HFF-Myc (cell line): ENCODE results near the gene NPM3.

Source experiments
- DNase-seq: peaks from one replicate; pipeline ENCODE4 v3.0.0-alpha.2; 2011; ENCODE audit warnings: low read depth; ENCODE audit errors: extremely low read depth
- H3K4me3 ChIP-seq: replicated peaks from 2 replicates; pipeline ENCODE4 v1.5.1; 2011; ENCODE audit warnings: low read depth, mild to moderate bottlenecking, control low read depth, low read length
- TF ChIP-seq, protein P1 (sequence below): IDR thresholded peaks from 2 replicates; pipeline ENCODE4 v1.5.1; 2012; ENCODE audit warnings: mild to moderate bottlenecking, low read depth, low read length, control low read depth; ENCODE audit errors: missing control alignments

NPM3 gene

DNA sequence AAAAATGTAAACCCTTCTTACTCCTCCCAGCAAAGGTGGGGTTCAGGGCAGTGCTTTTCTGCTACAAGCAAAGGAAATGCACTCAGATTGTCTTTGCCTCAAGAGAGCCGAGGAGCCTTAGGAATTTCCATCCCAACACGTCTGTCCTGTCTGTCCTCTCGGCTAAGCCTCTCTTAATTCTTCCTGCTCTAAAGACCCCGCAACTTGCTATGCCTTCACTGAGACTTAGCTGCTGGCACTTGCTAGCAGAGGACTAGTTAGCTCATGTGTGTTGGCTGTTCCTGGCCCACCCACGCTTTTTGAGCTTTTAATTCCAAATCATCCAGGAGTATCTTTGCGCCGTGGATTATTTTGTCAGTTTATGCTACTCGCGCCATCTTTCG lies 481 bp upstream of the NPM3 start:
- TF ChIP-seq, protein P1, sequence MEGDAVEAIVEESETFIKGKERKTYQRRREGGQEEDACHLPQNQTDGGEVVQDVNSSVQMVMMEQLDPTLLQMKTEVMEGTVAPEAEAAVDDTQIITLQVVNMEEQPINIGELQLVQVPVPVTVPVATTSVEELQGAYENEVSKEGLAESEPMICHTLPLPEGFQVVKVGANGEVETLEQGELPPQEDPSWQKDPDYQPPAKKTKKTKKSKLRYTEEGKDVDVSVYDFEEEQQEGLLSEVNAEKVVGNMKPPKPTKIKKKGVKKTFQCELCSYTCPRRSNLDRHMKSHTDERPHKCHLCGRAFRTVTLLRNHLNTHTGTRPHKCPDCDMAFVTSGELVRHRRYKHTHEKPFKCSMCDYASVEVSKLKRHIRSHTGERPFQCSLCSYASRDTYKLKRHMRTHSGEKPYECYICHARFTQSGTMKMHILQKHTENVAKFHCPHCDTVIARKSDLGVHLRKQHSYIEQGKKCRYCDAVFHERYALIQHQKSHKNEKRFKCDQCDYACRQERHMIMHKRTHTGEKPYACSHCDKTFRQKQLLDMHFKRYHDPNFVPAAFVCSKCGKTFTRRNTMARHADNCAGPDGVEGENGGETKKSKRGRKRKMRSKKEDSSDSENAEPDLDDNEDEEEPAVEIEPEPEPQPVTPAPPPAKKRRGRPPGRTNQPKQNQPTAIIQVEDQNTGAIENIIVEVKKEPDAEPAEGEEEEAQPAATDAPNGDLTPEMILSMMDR: no peak
- no peak for DNase-seq
- peak overlapping the region; percentile 91 for H3K4me3 ChIP-seq

DNA sequence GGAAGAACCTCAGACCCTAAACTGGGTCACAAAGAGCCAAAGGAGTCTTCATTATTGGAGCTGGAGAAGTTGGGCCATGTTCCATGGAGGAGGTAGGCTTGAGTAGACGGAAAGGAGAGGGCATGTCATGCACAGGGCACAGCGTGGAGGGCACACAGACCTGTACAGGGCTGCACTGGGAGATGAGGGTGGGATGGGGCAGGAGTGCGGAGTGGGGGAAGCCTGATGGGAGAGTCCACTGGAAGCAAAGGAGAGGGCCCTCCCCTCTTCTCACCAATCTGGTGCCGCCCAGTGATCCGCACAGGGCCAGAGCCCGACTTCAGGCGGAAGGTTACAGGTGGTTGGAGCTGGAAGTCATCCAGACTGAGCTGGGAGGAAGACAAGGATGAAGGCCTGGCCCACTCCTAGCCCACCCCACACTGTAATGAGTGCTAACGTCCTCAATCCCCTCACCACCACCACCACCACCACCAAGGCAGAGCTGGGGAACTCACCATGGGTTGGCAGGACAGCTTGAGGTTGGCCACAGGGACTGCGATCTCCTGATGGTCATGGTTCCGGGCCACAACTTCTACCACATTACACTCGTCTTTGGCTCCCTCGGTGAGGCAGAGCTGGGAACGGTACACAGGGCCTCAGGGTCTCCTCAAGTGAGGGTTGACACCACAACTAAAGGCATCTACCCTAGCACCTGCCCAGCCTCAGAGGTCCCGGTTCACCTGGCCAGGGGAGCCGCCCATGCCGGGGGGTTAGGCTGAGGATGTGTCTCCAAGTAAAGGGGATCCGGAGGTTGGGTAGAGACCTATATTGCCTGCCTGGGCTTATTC lies 1.0 kb downstream of the NPM3 start:
- TF ChIP-seq, protein P1: no peak
- DNase-seq: no peak
- H3K4me3 ChIP-seq: peak overlapping the region; percentile 91

DNA sequence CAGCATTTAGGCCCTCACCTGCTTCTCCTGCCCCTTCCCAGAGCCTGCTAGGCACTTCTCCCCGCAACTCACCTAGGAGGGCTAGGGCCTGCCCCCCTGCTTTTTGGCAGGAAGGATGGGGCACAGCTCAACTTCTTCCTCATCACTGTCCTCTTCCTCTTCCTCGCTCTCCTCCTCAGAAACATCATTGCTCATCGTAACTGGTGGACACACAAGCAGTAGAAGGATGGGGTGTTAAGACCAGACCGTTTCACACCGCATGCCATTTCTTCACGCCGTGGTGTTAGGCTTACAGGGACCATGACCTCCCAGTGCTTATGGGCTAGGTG lies 1.6 kb downstream of the NPM3 start:
- no peak for DNase-seq
- H3K4me3 ChIP-seq: peak overlapping the region; percentile 91
- TF ChIP-seq, protein P1: no peak

DNA sequence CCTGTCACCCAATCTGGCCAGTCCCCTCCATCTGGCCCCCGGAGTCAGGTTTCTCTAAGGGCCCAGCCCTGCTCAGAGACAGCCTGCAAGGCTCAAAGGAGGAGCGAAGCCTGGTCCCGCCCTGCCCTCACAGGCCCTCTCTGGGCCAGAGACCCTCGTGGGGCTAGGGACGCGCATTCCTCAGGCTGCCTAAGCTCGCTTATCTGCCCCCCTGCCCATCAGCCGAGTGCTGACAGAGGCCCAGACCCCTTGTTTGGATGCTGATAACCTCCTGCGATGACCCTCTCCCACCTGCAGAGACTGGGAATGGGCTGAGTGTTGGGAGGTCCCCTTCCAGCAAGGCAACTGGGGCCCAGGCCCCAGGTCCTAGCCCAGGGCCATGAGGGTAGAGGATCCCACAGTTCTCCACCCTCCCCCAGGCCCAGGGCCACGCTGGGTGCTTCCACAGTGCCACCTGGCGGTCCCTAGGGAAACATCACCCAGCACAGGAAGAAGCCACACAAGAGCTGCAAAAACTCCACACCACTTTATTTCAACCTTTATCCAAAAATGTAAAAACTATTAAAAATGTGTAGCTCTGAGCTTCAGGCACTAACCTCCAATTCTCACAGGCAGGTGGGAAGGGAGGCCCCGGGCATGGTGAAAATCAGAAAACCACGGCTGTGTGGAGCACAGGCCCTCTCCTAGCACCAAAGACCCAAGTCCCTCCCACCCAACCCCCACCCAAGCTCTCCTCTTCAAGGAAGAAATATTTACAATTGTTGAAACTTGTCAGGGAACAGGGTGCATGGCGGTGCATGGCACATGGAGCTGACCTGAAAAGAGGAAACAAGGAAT lies 2.2 kb downstream of the NPM3 start:
- TF ChIP-seq, protein P1: peak; percentile 97
- peak overlapping the region; percentile 91 for H3K4me3 ChIP-seq
- no peak for DNase-seq

DNA sequence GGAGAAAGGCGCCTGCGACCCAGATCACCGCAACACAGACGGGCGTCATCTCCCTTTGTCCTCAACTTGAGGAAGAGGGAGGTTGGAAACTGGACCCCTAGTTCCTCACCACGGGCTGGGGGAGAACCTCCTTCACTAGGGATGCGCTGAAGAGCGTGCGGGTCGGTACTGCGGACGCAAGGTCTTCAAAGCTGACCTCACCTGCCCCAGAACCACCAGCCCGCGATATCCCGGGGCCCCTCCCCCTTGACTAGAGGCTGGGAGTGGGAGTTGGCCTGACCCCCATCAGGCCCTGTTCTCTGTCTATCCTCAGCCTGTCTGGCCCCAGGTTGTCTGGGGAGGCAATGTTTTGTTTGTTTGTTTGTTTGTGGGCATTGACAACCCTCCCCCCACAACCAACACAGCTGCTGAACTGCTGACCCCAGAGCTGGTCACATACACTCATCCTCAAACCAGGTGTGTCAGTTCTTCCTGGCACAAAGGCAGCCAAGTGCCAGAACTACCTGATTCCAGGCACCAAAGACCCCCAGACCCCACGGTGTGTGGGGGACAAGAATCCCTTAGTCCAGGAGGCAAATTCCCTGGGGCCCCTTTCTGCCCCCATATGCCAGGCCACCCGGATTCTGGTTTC lies 2.9 kb downstream of the NPM3 start:
- no peak for DNase-seq
- TF ChIP-seq, protein P1: no peak
- H3K4me3 ChIP-seq: peak overlapping the region; percentile 91

DNA sequence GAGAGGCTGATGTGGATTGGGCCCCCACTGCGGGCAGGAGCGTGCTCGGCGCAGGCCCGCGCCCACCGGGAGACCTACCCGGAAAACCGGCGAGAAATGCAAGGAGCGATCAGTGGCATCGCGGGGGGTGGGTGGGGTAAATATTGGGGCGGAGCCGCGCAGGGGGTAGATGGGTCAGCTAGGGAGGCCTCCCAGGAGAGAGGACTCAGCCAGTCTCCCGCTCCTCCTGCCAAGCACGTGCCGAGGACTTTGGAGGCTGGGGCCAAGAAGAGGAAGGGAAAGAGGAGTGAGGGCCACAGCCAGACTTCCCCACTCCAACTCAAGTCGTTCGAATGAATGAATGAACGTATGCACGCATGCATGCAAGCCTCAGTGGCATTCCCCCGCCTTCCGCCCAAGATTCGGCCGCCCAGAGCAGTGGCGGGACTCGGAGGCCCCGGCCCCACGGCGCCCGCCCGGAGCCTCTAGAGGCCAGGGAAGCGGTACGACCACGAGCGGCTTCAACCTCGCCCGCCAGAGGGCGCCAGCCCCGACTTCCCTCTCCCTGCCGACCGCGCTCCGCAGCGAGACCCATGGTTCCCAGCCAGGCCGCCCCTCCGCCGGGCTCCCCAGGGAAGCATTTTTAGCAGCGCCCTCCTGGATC lies 3.6 kb downstream of the NPM3 start:
- no peak overlapping the region; the same call in 1 of the 2 replicates for H3K4me3 ChIP-seq
- DNase-seq: no peak
- TF ChIP-seq, protein P1: peak; percentile 77
